Measurements from ENCODE around the gene SMOC1. TPM values are rescaled to one million over a fixed set of nuclear protein-coding genes. Genes with fewer than 3 reads are reported as not detected.
A peak's percentile ranks its signal among the peaks of the same experiment; 100 is the strongest.

Gene SMOC1
- total RNA-seq, 1 donor from 2014 or later, result 89.3 TPM

DNA sequence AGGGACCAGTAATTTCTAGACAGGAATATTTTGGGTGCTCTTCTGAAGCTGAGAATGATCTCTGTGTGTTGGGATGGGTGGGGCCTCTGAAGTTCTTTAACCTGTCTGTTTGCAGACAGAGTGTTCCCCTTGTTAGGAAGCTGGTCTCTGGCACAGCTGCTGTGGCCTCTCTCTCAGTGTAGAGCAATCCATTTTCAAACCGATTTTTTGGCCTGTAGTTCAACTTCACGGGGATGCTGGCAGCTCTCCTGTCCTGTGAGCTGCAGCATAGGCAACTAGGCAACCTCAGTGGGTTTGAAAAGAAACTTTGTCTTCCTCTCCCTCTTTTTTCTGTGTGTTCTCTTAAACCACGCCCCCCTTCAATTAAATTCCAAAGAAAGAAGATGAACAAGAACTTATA is 69.1 kb downstream of the SMOC1 start:
- Mint-ChIP-seq H3K4me1 (peaks cover 14% of the 10 kb centered on the region), H3K4me3 (no peak overlapping the region), H3K27ac (no peak overlapping the region), H3K27me3 (ENCODE audit: insufficient read depth, low read depth) (peaks cover 8% of the 10 kb centered on the region), H3K36me3 (peaks cover 11% of the 10 kb centered on the region), H3K9me3 (peaks cover 26% of the 10 kb centered on the region)
- H3K9ac ChIP-seq, result no peak overlapping the region
- no peak overlapping the region for H2AFZ ChIP-seq (replicated peaks)
- peaks cover 17% of the 10 kb centered on the region for H3K4me1 ChIP-seq
- peaks cover 34% of the 10 kb centered on the region for H3K36me3 ChIP-seq
- H3K9me3 ChIP-seq (ENCODE audit: low read depth), result peaks cover 16% of the 10 kb centered on the region
- peaks cover 88% of the 10 kb centered on the region for H3K79me2 ChIP-seq (ENCODE audit: low read depth)
- H3F3A ChIP-seq (ENCODE audit: low read depth), result peaks cover 5% of the 10 kb centered on the region
- H3K27ac ChIP-seq, result no peak overlapping the region
- no peak for DNase-seq (ENCODE audit: low spot score)
- H4K20me1 ChIP-seq (ENCODE audit: low read depth), result peaks cover 73% of the 10 kb centered on the region
- H3K4me3 ChIP-seq, result no peak overlapping the region
- H3K4me2 ChIP-seq, result no peak overlapping the region
- no peaks in the 10 kb centered on the region for H3K27me3 ChIP-seq
- TF ChIP-seq EZH2 (IDR thresholded peaks at IDR 0.05) (no peak), EZH2phosphoT487 (IDR thresholded peaks at IDR 0.05) (no peak), CTCF (IDR thresholded peaks at IDR 0.05) (no peak)

- Histone ChIP-seq H3K4me3 (no peak overlapping the region), H3K79me2 (ENCODE audit: low read depth) (peaks cover 59% of the 10 kb centered on the region), H2AFZ (replicated peaks) (no peak overlapping the region), H4K20me1 (ENCODE audit: low read depth) (peaks cover 93% of the 10 kb centered on the region), H3K27ac (peak overlapping the region; percentile 47), H3K27me3 (no peaks in the 10 kb centered on the region), H3K4me2 (no peak overlapping the region), H3K36me3 (peaks cover 10% of the 10 kb centered on the region), H3K9me3 (ENCODE audit: low read depth) (no peaks in the 10 kb centered on the region), H3F3A (ENCODE audit: low read depth) (peaks cover 15% of the 10 kb centered on the region), H3K4me1 (peaks cover 29% of the 10 kb centered on the region), H3K9ac (no peak overlapping the region)
- Mint-ChIP-seq H3K4me1 (peaks cover 18% of the 10 kb centered on the region), H3K27ac (no peak overlapping the region), H3K27me3 (ENCODE audit: insufficient read depth, low read depth) (peaks cover 3% of the 10 kb centered on the region), H3K36me3 (peaks cover 6% of the 10 kb centered on the region), H3K4me3 (no peak overlapping the region), H3K9me3 (peaks cover 10% of the 10 kb centered on the region)
- no peak for TF ChIP-seq CTCF (IDR thresholded peaks at IDR 0.05)
- no peak for TF ChIP-seq EZH2phosphoT487 (IDR thresholded peaks at IDR 0.05)
- TF ChIP-seq EZH2 (IDR thresholded peaks at IDR 0.05), result no peak
- no peak for DNase-seq (ENCODE audit: low spot score)
Measured at GRCh38 chr14:69951263-69951662, 72.0 kb downstream of the SMOC1 start.

- peaks cover 3% of the 10 kb centered on the region for H3K27me3 Mint-ChIP-seq (ENCODE audit: insufficient read depth, low read depth)
- H3K4me1 Mint-ChIP-seq, result peaks cover 25% of the 10 kb centered on the region
- no peaks in the 10 kb centered on the region for H3K9me3 ChIP-seq (ENCODE audit: low read depth)
- no peaks in the 10 kb centered on the region for H3K27me3 ChIP-seq
- peaks cover 99% of the 10 kb centered on the region for H4K20me1 ChIP-seq (ENCODE audit: low read depth)
- no peak overlapping the region for H3K9ac ChIP-seq
- no peak overlapping the region for H2AFZ ChIP-seq (replicated peaks)
- no peak for DNase-seq (ENCODE audit: low spot score)
- peaks cover 21% of the 10 kb centered on the region for H3F3A ChIP-seq (ENCODE audit: low read depth)
- peak overlapping the region; percentile 47 for H3K27ac ChIP-seq
- H3K36me3 Mint-ChIP-seq, result peaks cover 6% of the 10 kb centered on the region
- no peak overlapping the region for H3K27ac Mint-ChIP-seq
- peaks cover 10% of the 10 kb centered on the region for H3K36me3 ChIP-seq
- no peak for TF ChIP-seq CTCF (IDR thresholded peaks at IDR 0.05)
- TF ChIP-seq EZH2phosphoT487 (IDR thresholded peaks at IDR 0.05), result no peak
- no peak for TF ChIP-seq EZH2 (IDR thresholded peaks at IDR 0.05)
- H3K4me2 ChIP-seq, result no peak overlapping the region
- H3K9me3 Mint-ChIP-seq, result peaks cover 10% of the 10 kb centered on the region
- H3K79me2 ChIP-seq (ENCODE audit: low read depth), result peaks cover 59% of the 10 kb centered on the region
- no peak overlapping the region for H3K4me3 Mint-ChIP-seq
- peaks cover 36% of the 10 kb centered on the region for H3K4me1 ChIP-seq
- no peak overlapping the region for H3K4me3 ChIP-seq
Measured at GRCh38 chr14:69951935-69952334, 72.7 kb downstream of the SMOC1 start.
